Small intestine (tissue), 7 donors: Measurements from ENCODE around the gene CFAP65. TPM values are rescaled to one million over a fixed set of nuclear protein-coding genes. Genes with fewer than 3 reads are reported as not detected.
A peak's percentile ranks its signal among the peaks of the same experiment; 100 is the strongest.

Experiments
- DNase-seq, 2 donors: peaks; one replicate each; pipeline versions ENCODE4 v3.0.0 to v3.0.0-alpha.2; 2013
- FAIRE-seq: peaks from 2 replicates; lab custom pipeline; 2012; peaks lifted over from hg19 to GRCh38; lab: Jason Lieb, UNC
- H3K27ac ChIP-seq, 3 donors: one replicate each; pipeline ENCODE4 v1.5.1; 2013; ENCODE audit warnings: low read length in 2 of 3, mild to moderate bottlenecking in 2 of 3, control low read depth in 1 of 3, inconsistent platforms in 1 of 3, low read depth in 1 of 3, moderate library complexity in 1 of 3
- H3K27me3 ChIP-seq, 3 donors: one replicate each; pipeline ENCODE4 v1.6.1; 2013; ENCODE audit warnings: low read length in 3 of 3, inconsistent platforms in 1 of 3; ENCODE audit not compliant: control insufficient read depth in 3 of 3, insufficient read depth in 3 of 3
- H3K36me3 ChIP-seq, 3 donors: one replicate each; pipeline ENCODE4 v1.6.1; 2013; ENCODE audit warnings: low read length in 3 of 3, inconsistent platforms in 1 of 3, low read depth in 1 of 3, mild to moderate bottlenecking in 1 of 3, moderate library complexity in 1 of 3; ENCODE audit not compliant: control insufficient read depth in 3 of 3, insufficient read depth in 2 of 3
- H3K4me1 ChIP-seq, 3 donors: one replicate each; pipeline ENCODE4 v1.6.1; 2013; ENCODE audit warnings: low read length in 2 of 3, inconsistent platforms in 1 of 3, low read depth in 1 of 3, mild to moderate bottlenecking in 1 of 3, moderate library complexity in 1 of 3; ENCODE audit not compliant: control insufficient read depth in 3 of 3, insufficient read depth in 2 of 3
- H3K4me3 ChIP-seq, 3 donors: one replicate each; pipeline ENCODE4 v1.5.1; 2013; ENCODE audit warnings: low read length in 3 of 3, control low read depth in 1 of 3, inconsistent platforms in 1 of 3, low read depth in 1 of 3, mild to moderate bottlenecking in 1 of 3, moderate library complexity in 1 of 3
- H3K9me3 ChIP-seq, 2 donors: one replicate each; pipeline ENCODE4 v1.6.1; 2013; ENCODE audit warnings: low read depth in 1 of 2, low read length in 1 of 2; ENCODE audit not compliant: control insufficient read depth in 2 of 2, insufficient read depth in 1 of 2
- WGBS, 3 donors: extraction: QIAGEN DNeasy Blood & Tissue Kit; methylation state at CpG; one replicate each; pipeline ENCODE4 v1.1.7; 2013; 5-methylcytosine and 5-hydroxymethylcytosine counted together
- polyA plus RNA-seq, 4 donors: library from polyadenylated mRNA; stranded (reverse) in 3 of 4; unstranded in 1 of 4; fragments of 200-250 nt in 3 of 4; fragments of 120-200 nt in 1 of 4; gene quantifications; one replicate each; pipeline versions ENCODE4 v1.2.1 to v1.2.3, GENCODE V29; 2013
- donor health status: healthy with polysubstance abuse.
- donor health status: control.
- donor health status: control.
- donor health status: Bipolar disorder and iron deficiency.
- donor health status: healthy.

The CFAP65 gene
- polyA plus RNA-seq, 4 donors = 0.06 to 4.3 (median 1.1) TPM; not detected in 1

- H3K9me3 ChIP-seq = no peaks in the 10 kb centered on the region
- peaks cover 0 to 6% (median 0%) of the 10 kb centered on the region in 3 donors for H3K36me3 ChIP-seq
- FAIRE-seq = no peak
- 75 to 78% (median 78%) methylated on average over 21 of the region's 21 CpGs for WGBS, 3 donors
- DNase-seq = no peak
- no peak overlapping the region for H3K27ac ChIP-seq
- H3K27me3 ChIP-seq = peaks cover 0 to 3% (median 0%) of the 10 kb centered on the region in 3 donors
- no peak overlapping the region for H3K4me3 ChIP-seq
- H3K4me1 ChIP-seq = peaks cover 0 to 2% (median 0%) of the 10 kb centered on the region in 3 donors
Measured at GRCh38 chr2:219031005-219031738, 10.1 kb downstream of the CFAP65 start.

DNA sequence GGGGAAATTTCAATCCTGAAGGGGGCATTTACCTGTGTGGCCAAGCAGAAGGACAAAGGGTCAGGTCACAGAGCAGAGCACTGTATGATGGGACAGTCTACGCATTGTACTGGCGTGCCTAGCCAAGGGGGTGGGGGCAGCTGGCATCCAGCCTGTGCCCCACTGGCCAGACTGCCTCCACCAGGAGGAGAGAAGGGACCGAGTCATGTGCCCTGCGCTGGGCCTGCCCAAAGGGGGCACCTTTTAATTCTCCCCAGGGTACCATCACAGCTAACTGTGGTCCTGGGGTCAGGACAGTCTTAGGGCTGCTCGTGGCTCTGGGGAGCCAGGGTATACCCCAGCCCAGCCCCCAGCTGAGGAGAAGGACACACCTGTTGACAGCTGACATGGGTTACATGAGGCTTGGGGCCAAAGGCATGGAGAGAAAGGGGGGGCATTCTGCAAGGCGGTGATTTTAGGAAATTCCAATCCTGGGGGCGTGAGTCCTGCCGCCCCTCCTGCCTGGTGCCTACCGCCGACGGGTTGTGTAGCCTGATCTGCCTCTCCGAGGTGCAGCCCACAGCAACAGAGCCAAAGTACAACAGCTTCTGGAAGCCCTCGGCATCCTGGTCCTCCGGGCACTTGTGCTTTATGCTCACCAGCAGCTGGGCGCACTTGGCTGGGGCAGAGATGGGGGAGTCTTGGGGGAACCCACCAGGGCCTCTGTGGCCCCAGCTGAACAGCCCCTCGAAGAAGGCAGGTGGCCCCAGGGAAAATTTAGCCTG lies 11.0 kb downstream of the CFAP65 start:
- Histone ChIP-seq H3K4me1 (peaks cover 0 to 2% (median 0%) of the 10 kb centered on the region in 3 donors), H3K9me3 (no peaks in the 10 kb centered on the region), H3K27me3 (peaks cover 0 to 3% (median 0%) of the 10 kb centered on the region in 3 donors), H3K27ac (no peak overlapping the region), H3K4me3 (no peak overlapping the region), H3K36me3 (peaks cover 0 to 6% (median 0%) of the 10 kb centered on the region in 3 donors)
- DNase-seq (no peak), FAIRE-seq (no peak)
- WGBS, 3 donors = 69 to 79% (median 73%) methylated on average over 16 of the region's 16 CpGs

DNA sequence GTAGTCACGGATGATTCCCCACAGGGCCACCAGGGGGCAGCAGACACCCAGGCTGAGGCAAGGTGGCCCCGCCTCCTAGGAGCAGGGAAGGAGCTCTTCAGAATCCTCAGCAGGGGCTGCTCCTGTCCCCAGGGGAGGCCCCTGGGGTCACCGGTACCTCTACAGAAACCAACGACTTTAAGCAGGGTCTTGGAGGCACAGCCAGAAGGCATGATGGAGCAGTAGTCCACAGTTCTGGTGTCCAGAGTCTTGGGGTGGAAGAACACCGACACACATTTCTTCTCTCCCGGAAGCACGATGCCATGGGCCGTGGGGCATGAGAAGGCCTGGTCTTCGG lies 11.5 kb downstream of the CFAP65 start:
- Histone ChIP-seq H3K9me3 (no peaks in the 10 kb centered on the region), H3K4me1 (peaks cover 0 to 2% (median 0%) of the 10 kb centered on the region in 3 donors), H3K27me3 (peaks cover 0 to 3% (median 0%) of the 10 kb centered on the region in 3 donors), H3K4me3 (no peak overlapping the region), H3K27ac (no peak overlapping the region), H3K36me3 (peaks cover 0 to 6% (median 0%) of the 10 kb centered on the region in 3 donors)
- WGBS, 3 donors = 34 to 43% (median 35%) methylated on average over 9 of the region's 9 CpGs
- FAIRE-seq (no peak), DNase-seq (peak; percentile 83 to 84)

- Histone ChIP-seq H3K9me3 (no peaks in the 10 kb centered on the region), H3K36me3 (peaks cover 0 to 6% (median 0%) of the 10 kb centered on the region in 3 donors), H3K27me3 (peaks cover 0 to 3% (median 0%) of the 10 kb centered on the region in 3 donors), H3K4me3 (no peak overlapping the region), H3K4me1 (peaks cover 0 to 2% (median 0%) of the 10 kb centered on the region in 3 donors), H3K27ac (no peak overlapping the region)
- DNase-seq = no peak
- FAIRE-seq = no peak
- 71 to 79% (median 77%) methylated on average over 13 of the region's 13 CpGs for WGBS, 3 donors
Measured at GRCh38 chr2:219028996-219029828, 12.1 kb downstream of the CFAP65 start.

GRCh38 chr2:219028141-219028540 lies 13.2 kb downstream of the CFAP65 start:
- Histone ChIP-seq H3K27me3 (peaks cover 0 to 2% (median 0%) of the 10 kb centered on the region in 3 donors), H3K9me3 (no peaks in the 10 kb centered on the region), H3K27ac (no peak overlapping the region), H3K4me1 (peaks cover 0 to 2% (median 0%) of the 10 kb centered on the region in 3 donors), H3K4me3 (no peak overlapping the region), H3K36me3 (peaks cover 0 to 6% (median 0%) of the 10 kb centered on the region in 3 donors)
- FAIRE-seq = no peak
- 75 to 77% (median 76%) methylated on average over 5 of the region's 5 CpGs for WGBS, 3 donors
- DNase-seq = no peak

DNA sequence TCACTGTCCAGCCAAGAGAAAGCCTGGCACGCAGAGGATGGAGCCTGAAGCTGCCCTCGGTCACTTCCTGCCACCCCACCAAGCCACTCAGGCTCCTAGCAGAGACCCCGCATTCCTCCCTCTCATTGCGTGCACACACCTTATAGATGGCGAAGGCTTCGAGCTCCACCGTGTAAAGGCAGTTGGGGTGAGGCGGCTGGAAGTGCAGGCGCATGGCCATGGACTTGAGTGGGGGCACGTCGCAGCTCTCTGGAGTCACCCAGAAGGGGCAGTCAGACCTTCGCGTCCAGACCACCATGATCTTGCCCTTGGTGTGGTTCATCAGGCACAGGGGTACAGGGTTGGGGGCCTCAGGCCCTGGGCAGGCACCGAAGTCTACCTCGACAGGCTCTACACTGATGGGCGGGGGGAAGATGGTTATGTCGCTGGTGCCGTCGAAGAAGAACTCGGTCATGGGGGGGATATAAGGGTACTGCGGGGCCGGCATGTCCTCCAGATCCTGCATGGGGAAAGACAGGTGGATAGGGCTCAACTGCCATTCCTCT lies 13.7 kb downstream of the CFAP65 start:
- 92 to 94% (median 93%) methylated on average over 22 of the region's 22 CpGs for WGBS, 3 donors
- DNase-seq (no peak), FAIRE-seq (no peak)
- Histone ChIP-seq H3K9me3 (no peaks in the 10 kb centered on the region), H3K4me1 (peaks cover 0 to 2% (median 0%) of the 10 kb centered on the region in 3 donors), H3K27me3 (no peaks in the 10 kb centered on the region), H3K4me3 (no peak overlapping the region), H3K36me3 (peaks cover 0 to 6% (median 0%) of the 10 kb centered on the region in 3 donors), H3K27ac (no peak overlapping the region)

- WGBS, 3 donors = 75 to 86% (median 82%) methylated on average over 7 of the region's 7 CpGs
- Histone ChIP-seq H3K27ac (no peak overlapping the region), H3K9me3 (no peaks in the 10 kb centered on the region), H3K4me3 (no peak overlapping the region), H3K27me3 (no peaks in the 10 kb centered on the region), H3K4me1 (peaks cover 0 to 2% (median 0%) of the 10 kb centered on the region in 3 donors), H3K36me3 (peaks cover 0 to 6% (median 0%) of the 10 kb centered on the region in 3 donors)
- DNase-seq (no peak), FAIRE-seq (no peak)
Measured at GRCh38 chr2:219026946-219027345, 14.4 kb downstream of the CFAP65 start.
